ENCODE data around the gene PLA2G2F.

The PLA2G2F gene

DNA sequence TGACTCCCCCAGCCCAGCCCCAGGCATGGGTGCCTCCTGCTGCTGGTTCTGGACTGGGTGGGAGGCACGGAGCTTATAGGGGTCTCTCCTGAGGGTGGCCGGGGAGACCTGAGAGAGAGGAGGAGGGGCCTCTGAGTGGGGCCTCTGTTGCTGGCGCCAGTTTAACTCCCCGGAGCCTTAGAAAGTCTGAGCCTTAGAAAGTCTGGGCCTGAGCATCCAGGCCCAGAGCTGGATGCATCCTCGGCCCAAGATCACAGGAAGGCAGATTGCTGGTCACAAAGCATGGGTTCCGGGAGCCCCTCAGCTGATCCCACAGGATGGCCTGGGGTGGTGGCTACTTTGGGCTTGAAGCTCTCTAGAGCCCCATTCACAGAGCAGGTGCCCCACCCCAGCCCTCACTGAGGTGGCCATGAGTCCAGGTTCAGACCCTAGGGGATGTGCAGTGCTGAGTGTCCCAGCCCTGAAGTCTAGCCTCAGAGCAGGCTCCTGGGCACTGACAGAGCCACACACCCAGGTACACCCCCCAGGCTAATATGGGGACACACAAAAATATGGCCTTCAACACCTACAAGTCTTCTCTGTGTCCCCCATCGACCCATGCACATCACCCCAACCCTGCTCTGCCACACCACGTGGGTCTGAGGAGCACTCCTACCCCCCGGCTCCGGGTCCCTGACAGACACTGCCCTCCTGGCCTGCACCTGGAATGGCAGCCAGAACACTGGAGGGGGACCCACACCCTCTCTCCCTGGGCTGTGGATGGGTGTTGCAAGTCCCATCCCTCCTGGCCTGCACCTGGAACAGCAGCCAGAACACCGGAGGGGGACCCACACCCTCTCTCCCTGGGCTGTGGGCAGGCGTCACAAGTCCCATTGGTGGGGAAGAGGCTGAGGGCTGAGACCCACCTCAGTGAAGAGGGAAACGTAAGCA is 9.7 kb downstream of the PLA2G2F start:
- Histone ChIP-seq H3K4me2 (ENCODE audit: low read length) (no peak overlapping the region), H3K9me3 (replicated peaks; ENCODE audit: low read length) (no peaks in the 10 kb centered on the region), H3K9ac (ENCODE audit: low read depth, low read length) (no peak overlapping the region), H3K4me3 (ENCODE audit: low read length) (no peak overlapping the region), H3K4me1 (ENCODE audit: control insufficient read depth, insufficient read depth, low read length) (peaks cover 19% of the 10 kb centered on the region), H3K36me3 (ENCODE audit: insufficient read depth, low read length) (no peaks in the 10 kb centered on the region), H3K27me3 (ENCODE audit: control insufficient read depth, insufficient read depth, low read length) (peaks cover 26% of the 10 kb centered on the region)

DNA sequence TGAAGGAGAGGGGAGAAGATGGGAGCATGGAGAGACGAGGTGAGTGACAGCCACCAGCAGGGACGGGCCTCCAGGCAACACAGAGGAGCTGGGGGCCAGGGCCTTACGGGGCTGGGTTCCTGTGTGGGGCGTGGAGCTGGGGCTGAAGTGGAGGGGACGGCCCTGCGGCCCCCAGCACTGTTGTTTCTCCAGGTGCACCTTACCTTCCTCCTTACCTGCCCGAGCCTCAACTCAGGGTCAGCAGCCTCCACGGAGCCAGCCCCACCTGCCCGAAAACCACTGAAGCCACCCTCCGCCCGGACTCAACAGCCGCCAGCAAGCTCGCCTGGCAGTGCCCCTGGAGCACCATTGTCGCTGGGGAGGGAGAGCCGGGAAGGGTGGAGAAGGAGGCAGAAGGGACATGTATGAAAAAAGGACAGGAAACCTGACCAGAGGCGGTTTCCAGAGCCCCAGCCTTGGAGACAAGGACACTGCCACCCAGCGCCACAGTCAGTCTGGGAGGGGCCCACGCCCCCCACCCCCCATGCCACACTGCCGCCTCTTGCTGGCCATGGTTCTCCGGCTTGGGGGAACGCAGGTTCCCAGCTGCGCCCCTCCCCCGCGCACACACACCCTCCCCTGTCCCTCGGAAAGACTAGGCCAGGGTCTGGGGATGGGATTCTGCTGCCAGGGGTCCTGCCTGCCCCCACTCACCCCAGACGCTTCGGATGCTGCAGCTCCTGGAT is 10.6 kb downstream of the PLA2G2F start:
- H3K9me3 ChIP-seq (replicated peaks; ENCODE audit: low read length): no peaks in the 10 kb centered on the region
- peaks cover 20% of the 10 kb centered on the region for H3K4me1 ChIP-seq (ENCODE audit: control insufficient read depth, insufficient read depth, low read length)
- peaks cover 19% of the 10 kb centered on the region for H3K27me3 ChIP-seq (ENCODE audit: control insufficient read depth, insufficient read depth, low read length)
- no peak overlapping the region for H3K4me3 ChIP-seq (ENCODE audit: low read length)
- H3K36me3 ChIP-seq (ENCODE audit: insufficient read depth, low read length): no peaks in the 10 kb centered on the region
- no peak overlapping the region for H3K9ac ChIP-seq (ENCODE audit: low read depth, low read length)
- H3K4me2 ChIP-seq (ENCODE audit: low read length): no peak overlapping the region

DNA sequence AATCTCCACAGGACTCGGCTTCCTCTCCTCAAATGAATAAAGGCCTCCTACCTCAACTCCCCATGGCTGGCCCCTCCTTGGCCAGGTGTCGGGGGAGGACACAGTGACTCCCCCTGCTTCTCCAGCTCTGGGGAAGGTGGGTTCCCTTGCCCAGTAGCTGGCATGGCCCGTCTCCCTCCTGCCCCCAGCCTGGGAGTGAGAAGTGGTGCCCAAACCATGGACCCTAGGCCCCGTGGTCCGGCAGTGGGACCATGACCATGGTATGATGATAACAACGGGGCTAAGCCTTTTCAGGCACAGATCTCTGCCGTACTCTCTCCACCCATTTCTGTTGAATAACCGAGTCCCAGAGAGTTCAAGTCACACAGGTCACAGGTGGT is 11.2 kb downstream of the PLA2G2F start:
- Histone ChIP-seq H3K9ac (ENCODE audit: low read depth, low read length) (no peak overlapping the region), H3K4me2 (ENCODE audit: low read length) (no peak overlapping the region), H3K9me3 (replicated peaks; ENCODE audit: low read length) (no peaks in the 10 kb centered on the region), H3K36me3 (ENCODE audit: insufficient read depth, low read length) (no peaks in the 10 kb centered on the region), H3K27me3 (ENCODE audit: control insufficient read depth, insufficient read depth, low read length) (peaks cover 18% of the 10 kb centered on the region), H3K4me1 (ENCODE audit: control insufficient read depth, insufficient read depth, low read length) (peaks cover 20% of the 10 kb centered on the region), H3K4me3 (ENCODE audit: low read length) (no peak overlapping the region)

DNA sequence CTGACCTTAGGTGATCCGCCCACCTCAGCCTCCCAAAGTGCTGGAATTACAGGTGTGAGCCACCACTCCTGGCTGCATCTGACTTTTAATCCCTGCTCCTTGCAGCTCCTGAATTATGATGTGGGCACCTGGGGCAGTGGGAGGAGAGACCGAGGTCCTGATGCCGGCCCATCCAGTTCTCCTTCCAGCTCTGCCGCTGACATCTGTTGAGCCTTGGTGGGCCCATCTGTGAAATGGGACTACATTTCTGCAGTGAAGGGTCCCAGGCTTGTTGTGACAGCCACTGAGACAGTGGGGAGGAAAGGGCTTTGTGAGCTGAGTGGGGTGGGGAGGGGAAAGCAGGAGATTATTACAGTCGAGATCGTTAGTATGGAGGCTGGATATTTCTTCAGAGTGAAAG is 11.8 kb downstream of the PLA2G2F start:
- Histone ChIP-seq H3K9ac (ENCODE audit: low read depth, low read length) (no peak overlapping the region), H3K9me3 (replicated peaks; ENCODE audit: low read length) (no peaks in the 10 kb centered on the region), H3K36me3 (ENCODE audit: insufficient read depth, low read length) (no peaks in the 10 kb centered on the region), H3K4me1 (ENCODE audit: control insufficient read depth, insufficient read depth, low read length) (peaks cover 20% of the 10 kb centered on the region), H3K27me3 (ENCODE audit: control insufficient read depth, insufficient read depth, low read length) (peaks cover 14% of the 10 kb centered on the region), H3K4me3 (ENCODE audit: low read length) (no peak overlapping the region), H3K4me2 (ENCODE audit: low read length) (no peak overlapping the region)

DNA sequence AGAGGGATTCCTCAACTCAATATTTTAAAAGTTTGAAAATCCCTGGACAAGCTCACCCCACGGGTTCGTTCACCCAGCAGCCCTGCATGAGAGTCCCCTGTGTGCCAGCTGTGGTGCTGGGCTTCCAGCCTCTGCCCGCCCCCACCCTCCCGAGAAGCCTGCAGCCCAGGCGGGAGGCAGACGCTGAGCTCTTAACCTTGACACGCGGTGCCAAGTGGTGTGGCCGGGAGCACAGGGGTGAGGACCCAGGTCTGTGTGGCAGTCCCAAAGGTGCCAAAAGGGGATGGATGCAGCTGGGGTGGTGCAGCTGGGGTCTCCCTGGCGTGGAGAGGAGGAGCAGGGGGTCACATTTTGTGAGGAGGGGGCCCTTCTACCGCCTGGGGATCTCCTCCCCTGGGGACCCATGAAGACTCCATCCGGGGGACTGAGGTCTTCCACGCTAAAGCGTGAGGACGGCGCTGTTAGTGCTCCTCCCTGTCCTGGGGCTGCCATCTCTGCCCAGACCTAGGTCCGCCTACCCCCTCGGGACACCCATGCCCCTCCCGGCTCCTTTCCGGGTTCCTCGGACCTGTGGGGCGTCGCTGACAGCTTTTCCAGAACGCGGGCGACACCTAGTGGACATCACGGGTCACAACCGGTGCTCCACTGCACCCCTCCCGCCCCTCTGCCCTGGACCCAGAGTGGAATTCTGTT is 12.9 kb downstream of the PLA2G2F start:
- H3K9me3 ChIP-seq (replicated peaks; ENCODE audit: low read length): no peaks in the 10 kb centered on the region
- H3K4me3 ChIP-seq (ENCODE audit: low read length): peak overlapping the region; percentile 61
- peak overlapping the region; percentile 82 for H3K4me2 ChIP-seq (ENCODE audit: low read length)
- H3K4me1 ChIP-seq (ENCODE audit: control insufficient read depth, insufficient read depth, low read length): peaks cover 20% of the 10 kb centered on the region
- H3K27me3 ChIP-seq (ENCODE audit: control insufficient read depth, insufficient read depth, low read length): peaks cover 5% of the 10 kb centered on the region
- H3K9ac ChIP-seq (ENCODE audit: low read depth, low read length): peak overlapping the region; percentile 51
- H3K36me3 ChIP-seq (ENCODE audit: insufficient read depth, low read length): no peaks in the 10 kb centered on the region

DNA sequence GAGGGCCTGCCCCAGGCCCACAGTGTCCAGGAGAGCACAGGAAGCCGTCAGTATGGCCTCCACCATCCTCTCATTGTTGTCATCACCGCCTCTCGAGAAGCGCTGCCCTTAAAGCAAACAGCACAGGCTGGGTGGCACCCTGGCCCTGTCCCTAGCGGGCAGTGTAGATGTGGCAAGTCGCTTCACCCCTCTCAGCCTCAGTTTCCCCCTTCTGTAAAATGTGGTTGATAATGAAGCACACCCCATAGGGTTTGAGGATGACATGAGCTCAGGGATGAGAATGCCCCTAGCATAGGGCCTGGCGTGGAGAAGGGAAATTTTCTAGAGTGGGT is 13.4 kb downstream of the PLA2G2F start:
- Histone ChIP-seq H3K4me1 (ENCODE audit: control insufficient read depth, insufficient read depth, low read length) (peaks cover 20% of the 10 kb centered on the region), H3K9me3 (replicated peaks; ENCODE audit: low read length) (no peaks in the 10 kb centered on the region), H3K36me3 (ENCODE audit: insufficient read depth, low read length) (no peaks in the 10 kb centered on the region), H3K4me2 (ENCODE audit: low read length) (no peak overlapping the region), H3K9ac (ENCODE audit: low read depth, low read length) (peak overlapping the region; percentile 52), H3K27me3 (ENCODE audit: control insufficient read depth, insufficient read depth, low read length) (peaks cover 3% of the 10 kb centered on the region), H3K4me3 (ENCODE audit: low read length) (no peak overlapping the region)

DNA sequence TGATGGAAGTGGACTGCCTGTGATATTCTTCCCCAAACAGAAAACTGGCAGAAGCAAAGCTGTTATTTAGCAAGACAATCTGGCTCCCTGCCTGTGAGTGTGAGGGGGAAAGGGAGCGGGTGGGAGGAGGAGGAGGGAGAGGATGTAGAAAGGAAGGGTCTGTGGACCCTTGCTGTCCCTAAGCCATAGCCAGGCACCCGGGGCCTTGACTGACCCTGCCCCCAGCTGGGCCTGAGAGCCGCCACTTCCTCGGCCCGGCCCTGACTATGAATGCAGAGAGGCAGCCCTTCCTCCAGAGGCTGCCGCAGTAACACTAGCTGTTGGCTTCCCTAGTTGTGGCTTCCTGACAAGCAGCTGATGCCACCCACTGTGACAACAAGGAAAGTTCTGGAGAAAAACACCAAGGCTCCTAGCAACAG is 13.9 kb downstream of the PLA2G2F start:
- Histone ChIP-seq H3K4me2 (ENCODE audit: low read length) (no peak overlapping the region), H3K36me3 (ENCODE audit: insufficient read depth, low read length) (no peaks in the 10 kb centered on the region), H3K9ac (ENCODE audit: low read depth, low read length) (peak overlapping the region; percentile 52), H3K27me3 (ENCODE audit: control insufficient read depth, insufficient read depth, low read length) (peaks cover under 1% of the 10 kb centered on the region), H3K4me1 (ENCODE audit: control insufficient read depth, insufficient read depth, low read length) (peaks cover 20% of the 10 kb centered on the region), H3K9me3 (replicated peaks; ENCODE audit: low read length) (no peaks in the 10 kb centered on the region), H3K4me3 (ENCODE audit: low read length) (no peak overlapping the region)

DNA sequence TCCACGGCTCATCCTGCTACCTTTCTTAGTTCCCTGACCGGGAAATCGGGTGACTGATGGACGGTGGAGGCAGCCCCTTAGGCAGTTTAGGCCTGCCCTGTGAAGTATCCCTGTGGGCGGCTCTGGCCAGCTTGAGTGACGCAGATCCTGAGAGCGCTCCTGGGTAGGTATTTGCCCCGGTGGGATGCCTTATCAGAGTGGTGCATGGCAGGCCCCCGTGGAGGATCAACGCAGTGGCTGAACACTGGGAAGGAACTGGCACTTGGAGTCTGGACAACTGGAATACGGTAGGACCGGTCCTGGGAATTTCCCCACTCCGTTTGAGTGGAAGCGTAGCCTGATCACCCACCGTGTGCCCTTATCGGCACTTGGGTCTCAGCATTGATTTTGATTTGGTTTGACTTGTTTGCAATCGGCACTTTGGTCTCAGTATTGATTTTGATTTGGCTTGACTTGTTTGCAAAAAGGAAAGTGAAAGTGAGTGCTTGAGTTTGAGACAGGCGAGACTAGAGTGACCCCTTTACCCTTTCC is 15.2 kb downstream of the PLA2G2F start:
- Histone ChIP-seq H3K4me1 (ENCODE audit: control insufficient read depth, insufficient read depth, low read length) (peaks cover 20% of the 10 kb centered on the region), H3K36me3 (ENCODE audit: insufficient read depth, low read length) (no peaks in the 10 kb centered on the region), H3K4me2 (ENCODE audit: low read length) (peak overlapping the region; percentile 74), H3K4me3 (ENCODE audit: low read length) (peak overlapping the region; percentile 60), H3K9me3 (replicated peaks; ENCODE audit: low read length) (peaks cover under 1% of the 10 kb centered on the region), H3K9ac (ENCODE audit: low read depth, low read length) (no peak overlapping the region), H3K27me3 (ENCODE audit: control insufficient read depth, insufficient read depth, low read length) (no peaks in the 10 kb centered on the region)

DNA sequence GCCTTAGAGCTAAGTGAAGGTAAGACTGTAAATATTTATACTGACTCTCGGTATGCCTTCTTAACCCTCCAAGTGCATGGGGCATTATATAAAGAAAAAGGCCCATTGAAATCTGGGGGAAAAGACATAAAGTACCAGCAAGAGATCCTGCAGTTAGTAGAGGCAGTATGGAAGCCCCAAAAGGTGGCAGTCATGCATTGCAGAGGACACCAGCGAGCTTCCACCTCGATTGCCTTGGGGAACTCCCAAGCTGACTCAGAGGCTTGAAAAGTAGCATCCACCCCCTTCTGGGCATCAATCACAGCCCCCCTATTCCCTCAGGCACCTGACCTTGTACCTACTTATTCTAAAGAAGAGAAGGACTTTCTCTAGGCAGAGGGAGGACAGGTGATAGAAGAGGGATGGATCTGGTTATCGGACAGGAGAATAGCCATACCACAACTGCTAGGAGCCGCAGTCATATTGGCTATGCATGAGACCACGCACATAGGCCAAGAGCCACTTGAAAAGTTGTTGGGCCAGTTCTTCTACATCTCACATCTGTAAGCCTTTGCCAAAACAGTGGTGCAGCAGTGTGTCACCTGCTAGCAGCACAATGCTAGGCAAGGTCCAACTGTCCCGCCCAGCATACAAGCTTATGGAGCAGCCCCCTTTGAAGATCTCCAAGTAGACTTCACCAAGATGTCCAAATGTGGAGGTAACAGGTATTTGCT is 19.4 kb downstream of the PLA2G2F start:
- peaks cover 11% of the 10 kb centered on the region for H3K27me3 ChIP-seq (ENCODE audit: control insufficient read depth, insufficient read depth, low read length)
- H3K4me3 ChIP-seq (ENCODE audit: low read length): no peak overlapping the region
- peaks cover 15% of the 10 kb centered on the region for H3K9me3 ChIP-seq (replicated peaks; ENCODE audit: low read length)
- no peak overlapping the region for H3K9ac ChIP-seq (ENCODE audit: low read depth, low read length)
- peaks cover 4% of the 10 kb centered on the region for H3K4me1 ChIP-seq (ENCODE audit: control insufficient read depth, insufficient read depth, low read length)
- no peak overlapping the region for H3K4me2 ChIP-seq (ENCODE audit: low read length)
- no peaks in the 10 kb centered on the region for H3K36me3 ChIP-seq (ENCODE audit: insufficient read depth, low read length)

DNA sequence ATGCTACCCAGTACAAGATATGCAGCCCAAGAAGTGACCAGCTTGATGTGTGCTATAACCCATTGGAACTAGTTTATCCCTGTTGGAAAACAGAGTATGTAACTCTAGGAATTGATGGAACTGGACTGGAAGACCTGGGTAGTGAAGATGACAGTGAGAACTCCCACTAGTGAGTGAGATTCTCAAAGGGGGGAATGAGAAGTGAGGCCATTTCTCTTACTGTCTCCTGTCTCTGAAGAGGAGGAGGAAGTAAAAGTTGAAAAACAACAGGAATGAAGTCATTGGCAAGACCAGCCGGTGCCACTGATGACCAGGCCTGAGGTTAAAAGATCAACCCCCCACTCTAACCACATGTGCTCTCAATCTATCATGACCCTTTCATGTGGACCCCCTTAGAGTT is 20.9 kb downstream of the PLA2G2F start:
- H3K9ac ChIP-seq (ENCODE audit: low read depth, low read length): no peak overlapping the region
- peaks cover 15% of the 10 kb centered on the region for H3K9me3 ChIP-seq (replicated peaks; ENCODE audit: low read length)
- H3K4me2 ChIP-seq (ENCODE audit: low read length): no peak overlapping the region
- no peak overlapping the region for H3K4me3 ChIP-seq (ENCODE audit: low read length)
- H3K4me1 ChIP-seq (ENCODE audit: control insufficient read depth, insufficient read depth, low read length): no peaks in the 10 kb centered on the region
- H3K27me3 ChIP-seq (ENCODE audit: control insufficient read depth, insufficient read depth, low read length): peaks cover 17% of the 10 kb centered on the region
- H3K36me3 ChIP-seq (ENCODE audit: insufficient read depth, low read length): no peaks in the 10 kb centered on the region
